Measurements from ENCODE around the gene DNMT1. TPM values are rescaled to one million over a fixed set of nuclear protein-coding genes. Genes with fewer than 3 reads are reported as not detected.

DNMT1 gene
- total RNA-seq, 1 experiment from 2014 or later, result 210 TPM

DNA sequence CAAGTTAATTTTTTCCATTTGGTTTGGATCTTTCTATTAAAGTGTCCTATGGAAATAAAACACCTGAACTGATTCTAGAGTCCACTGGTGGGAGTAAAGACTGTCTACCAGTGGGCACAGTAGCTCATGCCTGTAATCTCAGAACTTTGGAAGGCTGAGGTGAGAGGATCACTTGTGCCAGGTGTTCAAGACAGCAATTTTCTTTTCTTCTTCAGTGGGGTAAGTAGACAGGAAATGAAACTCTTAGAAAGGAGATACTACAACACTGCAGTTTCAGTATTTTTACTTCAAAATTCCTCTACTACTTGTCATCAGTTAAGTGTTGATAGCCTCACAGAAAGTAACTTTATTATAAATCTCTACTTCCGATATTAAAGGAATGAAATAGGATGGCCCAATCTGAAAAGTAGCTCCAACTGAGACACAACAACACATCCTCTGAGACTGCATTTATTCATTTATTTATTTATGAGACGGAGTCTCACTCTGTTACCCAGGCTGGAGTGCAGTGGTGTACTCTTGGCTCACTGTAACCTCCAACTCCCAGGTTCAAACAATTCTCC, 26.3 kb downstream of the DNMT1 start (continued):
- TF ChIP-seq, protein P1, sequence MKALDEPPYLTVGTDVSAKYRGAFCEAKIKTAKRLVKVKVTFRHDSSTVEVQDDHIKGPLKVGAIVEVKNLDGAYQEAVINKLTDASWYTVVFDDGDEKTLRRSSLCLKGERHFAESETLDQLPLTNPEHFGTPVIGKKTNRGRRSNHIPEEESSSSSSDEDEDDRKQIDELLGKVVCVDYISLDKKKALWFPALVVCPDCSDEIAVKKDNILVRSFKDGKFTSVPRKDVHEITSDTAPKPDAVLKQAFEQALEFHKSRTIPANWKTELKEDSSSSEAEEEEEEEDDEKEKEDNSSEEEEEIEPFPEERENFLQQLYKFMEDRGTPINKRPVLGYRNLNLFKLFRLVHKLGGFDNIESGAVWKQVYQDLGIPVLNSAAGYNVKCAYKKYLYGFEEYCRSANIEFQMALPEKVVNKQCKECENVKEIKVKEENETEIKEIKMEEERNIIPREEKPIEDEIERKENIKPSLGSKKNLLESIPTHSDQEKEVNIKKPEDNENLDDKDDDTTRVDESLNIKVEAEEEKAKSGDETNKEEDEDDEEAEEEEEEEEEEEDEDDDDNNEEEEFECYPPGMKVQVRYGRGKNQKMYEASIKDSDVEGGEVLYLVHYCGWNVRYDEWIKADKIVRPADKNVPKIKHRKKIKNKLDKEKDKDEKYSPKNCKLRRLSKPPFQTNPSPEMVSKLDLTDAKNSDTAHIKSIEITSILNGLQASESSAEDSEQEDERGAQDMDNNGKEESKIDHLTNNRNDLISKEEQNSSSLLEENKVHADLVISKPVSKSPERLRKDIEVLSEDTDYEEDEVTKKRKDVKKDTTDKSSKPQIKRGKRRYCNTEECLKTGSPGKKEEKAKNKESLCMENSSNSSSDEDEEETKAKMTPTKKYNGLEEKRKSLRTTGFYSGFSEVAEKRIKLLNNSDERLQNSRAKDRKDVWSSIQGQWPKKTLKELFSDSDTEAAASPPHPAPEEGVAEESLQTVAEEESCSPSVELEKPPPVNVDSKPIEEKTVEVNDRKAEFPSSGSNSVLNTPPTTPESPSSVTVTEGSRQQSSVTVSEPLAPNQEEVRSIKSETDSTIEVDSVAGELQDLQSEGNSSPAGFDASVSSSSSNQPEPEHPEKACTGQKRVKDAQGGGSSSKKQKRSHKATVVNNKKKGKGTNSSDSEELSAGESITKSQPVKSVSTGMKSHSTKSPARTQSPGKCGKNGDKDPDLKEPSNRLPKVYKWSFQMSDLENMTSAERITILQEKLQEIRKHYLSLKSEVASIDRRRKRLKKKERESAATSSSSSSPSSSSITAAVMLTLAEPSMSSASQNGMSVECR (CRISPR knock-in tag; IDR thresholded peaks at IDR 0.05; ENCODE audit: borderline replicate concordance), result no peak
- no peak for TF ChIP-seq ZNF219 (CRISPR knock-in tag; IDR thresholded peaks at IDR 0.05; ENCODE audit: borderline replicate concordance)
- no peak for TF ChIP-seq ZNF671 (CRISPR knock-in tag; IDR thresholded peaks at IDR 0.05)
- TF ChIP-seq SMAD3 (CRISPR knock-in tag; IDR thresholded peaks at IDR 0.05; ENCODE audit: borderline replicate concordance), result no peak
- TF ChIP-seq, protein P2, sequence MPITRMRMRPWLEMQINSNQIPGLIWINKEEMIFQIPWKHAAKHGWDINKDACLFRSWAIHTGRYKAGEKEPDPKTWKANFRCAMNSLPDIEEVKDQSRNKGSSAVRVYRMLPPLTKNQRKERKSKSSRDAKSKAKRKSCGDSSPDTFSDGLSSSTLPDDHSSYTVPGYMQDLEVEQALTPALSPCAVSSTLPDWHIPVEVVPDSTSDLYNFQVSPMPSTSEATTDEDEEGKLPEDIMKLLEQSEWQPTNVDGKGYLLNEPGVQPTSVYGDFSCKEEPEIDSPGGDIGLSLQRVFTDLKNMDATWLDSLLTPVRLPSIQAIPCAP (CRISPR knock-in tag; IDR thresholded peaks at IDR 0.05), result no peak
- no peak for TF ChIP-seq GTF2I (CRISPR knock-in tag; conservative IDR thresholded peaks at IDR 0.05)
- TF ChIP-seq NR2C2 (CRISPR knock-in tag; IDR thresholded peaks at IDR 0.05), result no peak
- no peak for TF ChIP-seq SMAD4 (CRISPR knock-in tag; IDR thresholded peaks at IDR 0.05)
- no peak for TF ChIP-seq TP53 (CRISPR knock-in tag; IDR thresholded peaks at IDR 0.05)
- no peak for TF ChIP-seq TEAD4 (CRISPR knock-in tag; IDR thresholded peaks at IDR 0.05)
- no peak for TF ChIP-seq CREB1 (CRISPR knock-in tag; IDR thresholded peaks at IDR 0.05)
- no peak for TF ChIP-seq ZNF396 (CRISPR knock-in tag; IDR thresholded peaks at IDR 0.05; ENCODE audit: borderline replicate concordance)
- TF ChIP-seq, protein P3, sequence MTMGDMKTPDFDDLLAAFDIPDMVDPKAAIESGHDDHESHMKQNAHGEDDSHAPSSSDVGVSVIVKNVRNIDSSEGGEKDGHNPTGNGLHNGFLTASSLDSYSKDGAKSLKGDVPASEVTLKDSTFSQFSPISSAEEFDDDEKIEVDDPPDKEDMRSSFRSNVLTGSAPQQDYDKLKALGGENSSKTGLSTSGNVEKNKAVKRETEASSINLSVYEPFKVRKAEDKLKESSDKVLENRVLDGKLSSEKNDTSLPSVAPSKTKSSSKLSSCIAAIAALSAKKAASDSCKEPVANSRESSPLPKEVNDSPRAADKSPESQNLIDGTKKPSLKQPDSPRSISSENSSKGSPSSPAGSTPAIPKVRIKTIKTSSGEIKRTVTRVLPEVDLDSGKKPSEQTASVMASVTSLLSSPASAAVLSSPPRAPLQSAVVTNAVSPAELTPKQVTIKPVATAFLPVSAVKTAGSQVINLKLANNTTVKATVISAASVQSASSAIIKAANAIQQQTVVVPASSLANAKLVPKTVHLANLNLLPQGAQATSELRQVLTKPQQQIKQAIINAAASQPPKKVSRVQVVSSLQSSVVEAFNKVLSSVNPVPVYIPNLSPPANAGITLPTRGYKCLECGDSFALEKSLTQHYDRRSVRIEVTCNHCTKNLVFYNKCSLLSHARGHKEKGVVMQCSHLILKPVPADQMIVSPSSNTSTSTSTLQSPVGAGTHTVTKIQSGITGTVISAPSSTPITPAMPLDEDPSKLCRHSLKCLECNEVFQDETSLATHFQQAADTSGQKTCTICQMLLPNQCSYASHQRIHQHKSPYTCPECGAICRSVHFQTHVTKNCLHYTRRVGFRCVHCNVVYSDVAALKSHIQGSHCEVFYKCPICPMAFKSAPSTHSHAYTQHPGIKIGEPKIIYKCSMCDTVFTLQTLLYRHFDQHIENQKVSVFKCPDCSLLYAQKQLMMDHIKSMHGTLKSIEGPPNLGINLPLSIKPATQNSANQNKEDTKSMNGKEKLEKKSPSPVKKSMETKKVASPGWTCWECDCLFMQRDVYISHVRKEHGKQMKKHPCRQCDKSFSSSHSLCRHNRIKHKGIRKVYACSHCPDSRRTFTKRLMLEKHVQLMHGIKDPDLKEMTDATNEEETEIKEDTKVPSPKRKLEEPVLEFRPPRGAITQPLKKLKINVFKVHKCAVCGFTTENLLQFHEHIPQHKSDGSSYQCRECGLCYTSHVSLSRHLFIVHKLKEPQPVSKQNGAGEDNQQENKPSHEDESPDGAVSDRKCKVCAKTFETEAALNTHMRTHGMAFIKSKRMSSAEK (CRISPR knock-in tag; IDR thresholded peaks at IDR 0.05; ENCODE audit: borderline replicate concordance), result no peak
- TF ChIP-seq, protein P4, sequence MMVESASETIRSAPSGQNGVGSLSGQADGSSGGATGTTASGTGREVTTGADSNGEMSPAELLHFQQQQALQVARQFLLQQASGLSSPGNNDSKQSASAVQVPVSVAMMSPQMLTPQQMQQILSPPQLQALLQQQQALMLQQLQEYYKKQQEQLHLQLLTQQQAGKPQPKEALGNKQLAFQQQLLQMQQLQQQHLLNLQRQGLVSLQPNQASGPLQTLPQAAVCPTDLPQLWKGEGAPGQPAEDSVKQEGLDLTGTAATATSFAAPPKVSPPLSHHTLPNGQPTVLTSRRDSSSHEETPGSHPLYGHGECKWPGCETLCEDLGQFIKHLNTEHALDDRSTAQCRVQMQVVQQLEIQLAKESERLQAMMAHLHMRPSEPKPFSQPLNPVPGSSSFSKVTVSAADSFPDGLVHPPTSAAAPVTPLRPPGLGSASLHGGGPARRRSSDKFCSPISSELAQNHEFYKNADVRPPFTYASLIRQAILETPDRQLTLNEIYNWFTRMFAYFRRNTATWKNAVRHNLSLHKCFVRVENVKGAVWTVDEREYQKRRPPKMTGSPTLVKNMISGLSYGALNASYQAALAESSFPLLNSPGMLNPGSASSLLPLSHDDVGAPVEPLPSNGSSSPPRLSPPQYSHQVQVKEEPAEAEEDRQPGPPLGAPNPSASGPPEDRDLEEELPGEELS (CRISPR knock-in tag; IDR thresholded peaks at IDR 0.05), result no peak
- TF ChIP-seq, protein P5, sequence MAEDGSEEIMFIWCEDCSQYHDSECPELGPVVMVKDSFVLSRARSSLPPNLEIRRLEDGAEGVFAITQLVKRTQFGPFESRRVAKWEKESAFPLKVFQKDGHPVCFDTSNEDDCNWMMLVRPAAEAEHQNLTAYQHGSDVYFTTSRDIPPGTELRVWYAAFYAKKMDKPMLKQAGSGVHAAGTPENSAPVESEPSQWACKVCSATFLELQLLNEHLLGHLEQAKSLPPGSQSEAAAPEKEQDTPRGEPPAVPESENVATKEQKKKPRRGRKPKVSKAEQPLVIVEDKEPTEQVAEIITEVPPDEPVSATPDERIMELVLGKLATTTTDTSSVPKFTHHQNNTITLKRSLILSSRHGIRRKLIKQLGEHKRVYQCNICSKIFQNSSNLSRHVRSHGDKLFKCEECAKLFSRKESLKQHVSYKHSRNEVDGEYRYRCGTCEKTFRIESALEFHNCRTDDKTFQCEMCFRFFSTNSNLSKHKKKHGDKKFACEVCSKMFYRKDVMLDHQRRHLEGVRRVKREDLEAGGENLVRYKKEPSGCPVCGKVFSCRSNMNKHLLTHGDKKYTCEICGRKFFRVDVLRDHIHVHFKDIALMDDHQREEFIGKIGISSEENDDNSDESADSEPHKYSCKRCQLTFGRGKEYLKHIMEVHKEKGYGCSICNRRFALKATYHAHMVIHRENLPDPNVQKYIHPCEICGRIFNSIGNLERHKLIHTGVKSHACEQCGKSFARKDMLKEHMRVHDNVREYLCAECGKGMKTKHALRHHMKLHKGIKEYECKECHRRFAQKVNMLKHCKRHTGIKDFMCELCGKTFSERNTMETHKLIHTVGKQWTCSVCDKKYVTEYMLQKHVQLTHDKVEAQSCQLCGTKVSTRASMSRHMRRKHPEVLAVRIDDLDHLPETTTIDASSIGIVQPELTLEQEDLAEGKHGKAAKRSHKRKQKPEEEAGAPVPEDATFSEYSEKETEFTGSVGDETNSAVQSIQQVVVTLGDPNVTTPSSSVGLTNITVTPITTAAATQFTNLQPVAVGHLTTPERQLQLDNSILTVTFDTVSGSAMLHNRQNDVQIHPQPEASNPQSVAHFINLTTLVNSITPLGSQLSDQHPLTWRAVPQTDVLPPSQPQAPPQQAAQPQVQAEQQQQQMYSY (CRISPR knock-in tag; IDR thresholded peaks at IDR 0.05), result no peak

Data from WTC11 (cell line).